Measurements from ENCODE around the gene EIF4E3.

Gene EIF4E3

DNA sequence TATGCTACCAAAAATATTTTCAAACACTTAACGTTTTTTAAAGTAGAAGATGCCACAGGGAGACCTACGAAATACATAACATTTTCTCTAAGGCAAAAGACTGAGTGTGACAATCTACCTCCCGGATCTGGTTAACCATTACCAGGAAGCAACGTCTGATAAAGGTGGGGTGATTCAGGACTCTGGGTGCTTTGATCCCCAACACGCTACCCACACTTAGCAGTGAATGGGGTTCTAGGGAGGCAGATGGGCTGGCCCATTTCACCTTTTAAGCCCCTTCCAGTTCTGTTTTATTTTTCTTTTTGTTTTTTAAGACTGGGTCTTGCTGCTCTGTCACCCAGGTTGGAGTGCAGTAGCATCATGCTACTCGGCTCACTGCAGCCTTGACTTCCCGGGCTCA, 39.5 kb downstream of the EIF4E3 start:
- no peak for DNase-seq

DNA sequence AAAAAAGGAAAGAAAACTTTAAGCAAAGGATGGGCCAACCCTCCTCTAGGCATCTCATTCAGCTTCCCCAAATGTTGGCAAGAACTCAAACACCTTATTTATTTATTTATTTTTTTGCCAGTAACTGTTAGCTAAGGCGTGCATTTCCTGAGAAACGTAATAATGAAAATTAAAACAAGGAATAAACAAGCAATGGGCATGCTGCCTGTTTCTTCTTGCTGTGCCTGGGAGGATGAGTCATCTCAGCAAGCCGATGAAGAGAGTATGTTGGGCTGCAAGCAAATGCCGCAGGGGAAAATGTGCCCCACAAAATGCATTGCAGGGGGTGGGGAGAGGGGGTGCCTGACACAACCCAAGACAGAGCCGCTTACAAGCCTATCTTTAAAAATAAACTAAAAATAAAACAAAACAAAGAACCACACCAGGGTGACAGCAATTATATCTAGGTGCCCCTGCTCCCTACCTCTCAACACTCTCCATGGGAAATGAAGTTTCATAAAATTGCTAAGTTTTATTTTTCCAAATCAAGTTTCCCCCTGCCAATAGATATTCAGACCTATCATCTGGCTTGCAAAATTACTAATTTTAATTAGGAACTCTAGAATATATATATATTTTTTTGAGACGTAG, 40.3 kb downstream of the EIF4E3 start:
- no peak for DNase-seq

DNA sequence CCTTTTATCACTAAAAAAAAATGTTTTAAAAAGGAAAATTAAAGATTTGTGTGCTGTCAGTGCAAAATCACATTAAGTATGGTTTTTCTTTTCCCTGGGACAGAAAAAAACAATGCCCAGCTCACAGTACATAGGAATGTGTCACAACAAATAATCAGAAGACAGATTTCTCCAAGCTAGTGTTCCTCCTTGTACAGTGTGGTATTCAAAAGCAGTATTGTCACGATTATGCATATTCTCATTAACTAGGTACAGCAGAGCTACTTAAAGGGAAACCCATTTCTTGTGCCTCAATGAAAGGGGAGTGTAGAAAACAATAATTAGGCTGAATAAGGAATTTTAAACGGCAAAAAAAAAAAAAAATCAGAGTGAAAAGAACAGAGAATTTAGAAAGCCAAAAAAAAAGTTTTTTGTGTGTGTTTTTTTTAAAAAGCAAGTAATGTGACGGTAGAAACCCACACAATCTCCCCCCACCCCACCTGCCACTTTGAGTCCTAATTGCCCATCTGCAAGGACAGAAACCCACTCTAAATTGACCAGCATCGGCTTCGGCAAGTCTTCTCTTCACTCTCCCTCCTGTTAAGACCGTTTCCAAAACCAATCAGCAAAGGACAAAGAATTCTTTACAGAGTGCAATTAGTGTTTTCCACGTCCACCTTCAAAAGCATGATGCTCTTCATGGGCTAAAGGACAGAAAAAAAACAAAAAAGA, 41.0 kb downstream of the EIF4E3 start:
- DNase-seq = no peak

DNA sequence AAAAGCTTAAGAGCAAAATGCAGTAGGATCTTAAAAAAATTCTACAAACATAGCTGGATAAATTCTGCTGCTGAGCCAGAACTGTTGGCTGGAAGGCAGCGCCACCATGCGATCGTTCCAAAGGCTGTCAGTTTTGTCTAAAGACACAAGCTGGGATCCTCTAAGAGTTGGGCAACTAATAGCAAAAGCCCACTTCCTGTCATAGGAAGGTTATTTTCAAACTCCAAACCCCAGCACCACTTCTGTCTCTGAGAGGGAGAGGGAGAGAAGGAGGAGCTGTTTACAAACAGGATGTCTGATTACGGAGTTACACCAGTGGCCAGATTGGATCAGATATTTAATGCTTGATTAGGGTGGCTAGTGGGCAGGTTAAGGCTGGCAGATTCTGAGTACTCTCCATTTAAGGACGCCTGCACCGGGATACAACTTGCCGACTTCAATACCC, 44.0 kb downstream of the EIF4E3 start:
- no peak for DNase-seq

DNA sequence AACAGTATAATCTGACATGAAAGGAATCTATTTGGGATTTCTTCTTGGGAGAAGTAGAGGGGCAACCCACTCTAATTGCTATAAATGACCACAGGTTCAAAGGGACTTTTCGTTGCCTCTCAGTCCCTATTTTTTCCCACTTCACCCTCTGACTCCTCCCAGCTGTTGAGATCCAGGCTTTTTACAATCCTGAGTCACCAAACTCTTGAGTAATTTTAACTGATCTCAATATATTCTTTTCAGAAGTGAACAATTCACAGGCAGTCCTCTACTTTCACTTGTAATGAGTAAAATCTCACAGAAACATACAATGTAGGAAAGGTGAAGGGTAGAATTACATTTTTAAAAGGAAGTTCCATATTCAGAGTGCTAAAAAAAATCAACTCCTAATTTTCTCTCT, 44.6 kb downstream of the EIF4E3 start:
- no peak for DNase-seq

DNA sequence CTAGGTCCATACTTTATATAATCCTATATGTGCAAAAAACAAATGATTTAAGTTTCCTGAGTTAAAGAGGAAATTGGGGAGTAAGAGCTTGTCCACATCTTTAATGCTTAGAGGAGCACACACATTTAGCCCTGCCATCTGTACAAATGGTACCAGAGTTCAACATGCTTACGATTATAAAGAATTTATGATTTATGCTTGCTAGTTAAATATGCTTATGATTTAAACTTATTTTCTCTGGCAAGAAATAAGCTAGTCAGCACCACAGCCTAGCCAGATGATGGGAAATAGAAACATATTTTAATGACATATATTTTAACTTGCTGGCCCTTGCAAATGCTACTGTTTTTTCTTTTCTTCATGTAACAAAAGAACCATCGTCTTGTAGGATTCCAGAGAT, 48.3 kb downstream of the EIF4E3 start:
- no peak for DNase-seq

DNA sequence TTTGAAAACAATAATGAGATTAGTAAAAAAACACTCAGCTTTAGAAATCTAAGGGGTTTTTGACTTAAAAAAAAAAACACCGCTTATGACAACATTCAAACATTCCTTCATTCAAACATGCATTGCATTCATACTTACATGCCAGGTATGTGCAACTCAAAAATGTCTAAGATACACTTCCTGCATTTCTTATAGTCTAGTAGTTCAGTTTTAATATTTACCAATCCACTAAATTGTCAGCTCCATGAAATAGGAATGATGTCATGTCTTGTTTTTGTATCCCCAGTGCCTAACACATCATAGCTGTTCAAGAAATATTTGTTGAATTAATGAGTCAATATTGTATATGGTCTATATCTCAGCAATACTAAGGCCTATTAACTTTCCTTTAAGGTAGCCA, 51.7 kb downstream of the EIF4E3 start:
- DNase-seq = no peak

DNA sequence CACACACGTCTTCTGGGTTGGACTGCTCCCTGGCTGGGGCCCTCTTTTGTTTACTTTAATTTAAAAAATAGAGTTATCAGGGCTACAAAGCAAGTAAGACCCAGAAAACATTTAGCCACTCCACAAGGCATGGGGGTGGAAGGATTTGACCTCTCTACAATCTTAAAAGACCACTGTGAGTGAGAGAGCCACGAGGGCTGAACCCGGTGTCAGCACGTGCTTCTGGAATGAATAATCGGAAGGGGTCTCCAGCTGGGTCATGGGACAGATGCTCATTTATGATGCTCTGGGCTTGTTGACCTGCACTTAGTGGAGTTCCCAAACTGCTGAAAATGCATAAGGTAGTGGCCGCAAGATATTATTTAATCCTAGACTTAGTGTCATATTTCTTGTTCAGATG, 52.4 kb downstream of the EIF4E3 start:
- DNase-seq = no peak

DNA sequence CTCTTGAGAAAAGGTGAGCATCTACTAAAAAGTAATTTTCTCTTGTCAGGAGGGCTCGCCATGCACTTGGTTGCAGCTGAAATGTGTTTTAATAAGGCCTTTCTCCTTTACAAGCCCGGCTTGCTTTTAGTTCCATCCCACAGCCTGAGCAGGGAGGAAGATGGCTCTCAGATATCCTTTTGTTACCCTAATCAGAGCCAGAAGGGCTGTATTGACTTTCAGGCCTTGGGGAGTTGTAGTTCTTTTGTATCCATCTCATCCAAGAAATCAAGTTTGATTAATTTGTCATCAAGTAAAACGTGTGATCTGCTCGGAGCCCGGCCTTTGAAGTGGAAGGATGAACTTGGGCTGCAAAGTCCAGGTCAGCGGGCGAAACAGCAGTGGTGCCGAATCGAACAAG, 52.9 kb downstream of the EIF4E3 start:
- no peak for DNase-seq

DNA sequence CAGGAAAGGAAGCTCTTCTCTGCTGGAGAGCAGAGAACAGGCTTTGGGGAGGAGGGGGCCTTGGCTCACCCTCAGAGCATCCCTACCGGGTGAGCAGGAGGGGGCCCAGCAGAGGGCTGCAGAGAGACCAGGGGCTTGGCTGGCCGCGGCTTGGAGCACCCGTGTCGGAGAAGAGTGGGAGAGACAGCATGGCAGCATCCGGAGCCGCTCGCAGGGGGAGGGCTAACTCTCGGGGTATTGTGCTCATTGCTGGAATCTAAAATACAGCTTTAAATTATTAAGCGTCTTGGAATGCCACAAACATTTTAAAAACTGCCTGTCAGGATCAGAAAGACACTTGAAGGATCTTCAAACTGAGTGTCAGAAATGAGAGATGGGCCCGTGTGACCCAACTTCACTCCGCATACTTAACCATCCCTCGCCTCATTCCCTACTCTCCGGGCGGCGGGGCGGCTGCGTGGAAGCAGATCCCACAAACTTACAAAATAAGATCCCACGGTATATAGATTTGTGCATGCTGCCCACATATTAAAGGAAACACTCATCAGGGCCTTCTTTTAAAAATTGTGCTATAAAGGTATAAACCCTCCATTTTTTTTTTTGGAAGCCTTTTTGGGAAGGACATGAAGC, 53.9 kb downstream of the EIF4E3 start:
- DNase-seq = no peak

DNA sequence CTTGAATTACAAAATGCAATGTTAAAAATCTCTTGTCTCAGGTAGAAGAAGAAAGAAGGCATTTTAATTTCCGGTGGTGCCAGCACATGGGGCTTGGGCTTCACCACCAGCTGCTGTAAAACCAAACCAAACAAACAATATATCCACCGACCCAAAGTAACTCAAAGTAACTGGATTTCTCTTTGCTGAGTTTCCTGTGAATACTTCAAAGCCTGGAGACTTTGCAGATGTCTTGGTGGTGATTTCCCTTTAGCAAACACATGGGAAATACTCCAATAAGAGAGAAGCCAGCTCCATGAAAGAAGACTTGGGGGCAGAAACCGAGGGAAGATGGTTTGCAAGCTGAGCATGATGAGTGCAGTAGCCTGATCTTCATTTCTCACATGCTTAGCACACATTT, 62.6 kb downstream of the EIF4E3 start:
- no peak for DNase-seq

DNA sequence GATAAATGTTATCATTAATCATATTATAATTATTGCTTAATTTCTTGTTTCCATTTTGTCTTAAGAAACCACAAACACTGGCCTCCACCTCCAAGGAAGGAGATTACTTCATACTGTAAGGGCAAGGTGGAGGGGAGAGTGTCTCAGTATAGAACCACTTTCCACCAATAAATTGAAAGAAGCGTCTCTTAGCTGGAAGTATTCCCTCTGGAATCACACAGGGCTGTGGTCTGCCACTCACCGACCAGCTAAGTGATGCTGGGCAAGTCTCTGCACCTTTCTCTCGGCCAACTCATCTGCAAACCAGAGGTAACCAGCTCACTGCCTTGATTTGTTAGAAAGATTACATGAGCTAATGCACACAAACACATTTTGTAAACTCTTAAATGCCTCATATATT, 63.1 kb downstream of the EIF4E3 start:
- DNase-seq = no peak

DNA sequence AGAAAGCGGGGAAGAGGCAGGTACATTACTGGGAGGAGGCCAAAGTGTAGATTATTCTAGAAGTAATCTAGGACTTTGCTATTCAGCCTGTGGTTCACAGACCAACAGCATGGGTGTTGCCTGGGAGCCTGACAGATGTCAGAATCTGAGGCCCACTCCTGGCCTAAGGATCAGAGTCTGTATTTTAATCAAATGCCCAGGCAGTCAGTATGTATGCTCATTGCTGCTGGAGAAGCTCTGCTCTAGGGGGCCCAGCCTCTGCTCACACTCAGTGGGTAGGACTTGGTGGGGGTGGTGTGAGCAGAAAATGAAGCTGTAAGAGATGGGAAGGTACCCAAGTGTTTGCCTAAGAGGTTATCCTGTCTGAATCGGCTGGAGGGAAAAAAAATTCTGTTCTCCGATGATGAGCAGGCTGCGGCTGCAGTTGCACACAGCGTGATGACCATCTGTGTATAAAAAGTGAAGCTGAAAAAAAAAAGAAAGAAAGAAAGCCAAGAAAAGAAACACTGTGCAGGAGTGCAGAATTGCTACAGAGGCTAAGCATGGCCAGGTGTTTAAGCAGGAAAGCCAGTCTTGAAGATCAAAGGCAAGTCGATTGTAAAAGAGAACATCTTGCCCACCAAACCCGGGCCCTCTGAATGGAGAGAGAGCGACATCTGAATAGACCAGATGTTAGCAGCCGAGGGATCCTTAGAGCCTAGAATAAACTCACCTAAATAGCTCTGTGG, 65.2 kb downstream of the EIF4E3 start:
- no peak for DNase-seq

DNA sequence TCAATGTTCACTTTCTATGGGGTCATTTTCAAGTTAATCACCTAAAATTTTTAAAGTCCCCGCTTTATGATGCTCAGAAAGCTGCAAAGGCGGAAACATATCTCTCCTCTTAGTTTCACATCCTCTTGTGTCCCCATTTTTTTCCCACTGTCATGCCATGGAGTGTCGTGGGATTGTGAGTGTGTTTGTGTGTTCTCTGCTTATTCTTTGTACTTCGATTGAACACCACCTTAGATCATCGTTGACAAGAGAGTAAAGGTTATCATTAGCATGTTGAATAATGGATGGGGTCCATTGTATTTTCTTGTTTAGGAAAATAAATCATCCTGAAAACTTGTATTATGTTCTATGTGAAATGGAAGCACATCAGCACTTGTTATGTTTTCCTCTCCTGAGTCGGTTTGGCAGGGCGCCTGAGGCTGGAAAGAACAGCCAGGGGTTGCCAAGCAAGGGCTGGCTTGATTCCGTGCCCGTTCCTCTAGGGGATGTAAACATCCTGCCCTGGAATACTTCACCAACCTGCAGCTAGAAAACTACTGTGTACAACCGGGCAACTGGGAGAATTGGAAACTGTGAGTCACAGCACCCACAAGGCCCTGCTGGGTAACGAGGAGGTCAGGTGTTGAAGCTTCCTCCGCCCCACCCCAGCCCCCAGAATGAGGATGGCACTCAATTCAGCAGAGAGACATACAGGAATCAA, 67.2 kb downstream of the EIF4E3 start:
- DNase-seq = no peak

DNA sequence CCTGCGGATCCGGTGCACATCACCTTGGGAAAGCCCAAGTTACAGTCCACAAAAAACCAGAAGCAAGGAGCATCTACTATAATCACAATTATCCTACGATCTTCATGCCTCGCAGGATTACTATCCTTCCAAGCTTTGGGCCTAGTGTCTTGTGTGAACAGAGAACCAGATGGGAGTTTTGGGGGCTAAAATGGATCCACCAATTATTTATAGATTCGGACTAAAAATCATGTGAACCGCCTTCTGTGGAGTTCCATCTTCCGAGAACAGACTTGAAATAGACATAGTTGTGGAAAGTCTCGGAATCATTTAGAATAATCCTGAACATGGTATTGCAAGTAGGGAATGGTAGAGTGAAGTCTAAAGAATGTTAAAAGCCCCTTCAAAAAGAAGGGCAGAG, 70.1 kb downstream of the EIF4E3 start:
- no peak for DNase-seq

DNA sequence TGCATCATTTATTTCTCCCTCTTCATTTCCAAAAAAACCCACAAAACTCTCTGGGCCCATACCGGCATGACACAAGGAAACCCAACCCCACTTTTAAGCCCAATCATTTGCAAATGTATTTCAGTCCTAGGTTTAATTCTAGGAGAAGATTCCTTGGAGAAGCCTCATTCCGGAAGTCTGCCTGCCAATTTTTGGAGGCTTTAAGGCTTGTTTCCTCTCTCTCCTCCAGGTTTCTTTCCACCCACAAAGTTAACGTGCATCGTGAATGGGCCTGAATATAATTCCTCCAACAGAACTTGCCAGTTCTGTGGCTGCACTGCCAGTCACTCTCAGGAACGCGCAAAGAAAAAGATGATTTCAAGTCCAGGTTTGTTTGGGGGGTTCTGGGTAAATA, 71.8 kb downstream of the EIF4E3 start:
- DNase-seq = no peak

DNA sequence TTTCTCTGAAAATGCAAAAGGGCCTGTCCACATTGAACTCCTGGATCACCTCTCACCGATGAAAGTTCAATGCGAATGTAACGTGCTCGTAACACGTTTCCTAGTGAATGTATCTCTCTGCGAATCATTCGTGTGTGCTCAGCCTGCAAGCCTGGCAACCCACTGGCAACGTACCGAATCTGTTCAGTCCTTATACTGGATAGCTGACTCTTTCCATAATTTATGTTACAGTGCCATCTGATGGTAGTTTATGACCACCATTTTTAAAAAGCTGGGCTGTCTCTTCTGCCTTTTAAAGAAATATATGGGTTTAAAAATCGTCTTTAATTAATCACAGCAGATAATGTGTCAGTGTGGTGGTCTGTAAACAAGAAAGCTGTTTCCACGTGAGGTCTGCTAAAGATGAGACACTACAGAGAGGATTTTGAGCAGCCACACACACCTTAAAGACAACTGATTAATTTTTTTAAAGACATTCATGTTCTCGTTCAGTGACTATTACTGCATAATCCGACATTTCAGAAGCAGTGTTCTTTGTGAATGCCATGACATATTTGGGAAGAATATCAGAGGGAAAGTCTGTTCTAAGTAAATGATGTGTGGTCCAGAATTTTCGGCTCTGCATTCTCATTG, 72.3 kb downstream of the EIF4E3 start:
- no peak for DNase-seq

DNA sequence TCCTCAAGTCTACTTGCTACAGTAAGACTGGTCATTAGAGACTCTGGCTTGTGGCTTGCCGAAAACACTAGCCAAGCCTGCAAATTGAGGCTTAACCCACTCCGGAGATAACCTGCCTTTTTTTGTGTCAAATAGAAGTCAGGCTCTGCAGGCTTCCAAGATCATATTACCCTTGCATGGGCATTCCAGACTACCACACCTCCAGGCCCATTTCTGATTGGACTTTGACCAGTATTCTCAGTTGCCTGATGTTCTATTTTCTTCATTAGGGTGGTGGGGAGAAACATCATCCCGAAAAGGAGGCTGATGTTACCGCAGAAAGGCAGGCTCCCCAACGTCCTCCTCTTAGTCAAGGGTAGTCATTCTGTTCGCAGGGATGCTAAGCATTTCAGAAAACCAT, 73.6 kb downstream of the EIF4E3 start:
- no peak for DNase-seq

DNA sequence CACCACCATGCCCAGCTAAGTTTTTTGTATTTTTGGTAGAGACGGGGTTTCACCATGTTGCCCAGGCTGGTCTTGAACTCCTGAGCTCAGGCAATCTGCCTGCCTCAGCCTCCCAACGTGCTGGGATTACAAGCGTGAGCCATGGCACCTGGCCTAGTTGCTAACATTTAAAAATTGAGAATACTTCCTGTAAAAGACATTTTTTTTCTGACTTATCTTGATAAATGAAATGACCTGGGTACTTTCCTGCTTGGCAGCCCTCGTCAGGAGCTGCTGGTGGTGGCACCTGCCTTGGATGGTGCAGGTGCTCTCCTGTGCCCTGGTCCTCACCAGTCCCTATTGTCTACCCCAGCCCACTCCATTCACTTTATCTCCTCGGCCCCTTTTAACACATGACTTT, 74.8 kb downstream of the EIF4E3 start:
- DNase-seq = no peak

DNA sequence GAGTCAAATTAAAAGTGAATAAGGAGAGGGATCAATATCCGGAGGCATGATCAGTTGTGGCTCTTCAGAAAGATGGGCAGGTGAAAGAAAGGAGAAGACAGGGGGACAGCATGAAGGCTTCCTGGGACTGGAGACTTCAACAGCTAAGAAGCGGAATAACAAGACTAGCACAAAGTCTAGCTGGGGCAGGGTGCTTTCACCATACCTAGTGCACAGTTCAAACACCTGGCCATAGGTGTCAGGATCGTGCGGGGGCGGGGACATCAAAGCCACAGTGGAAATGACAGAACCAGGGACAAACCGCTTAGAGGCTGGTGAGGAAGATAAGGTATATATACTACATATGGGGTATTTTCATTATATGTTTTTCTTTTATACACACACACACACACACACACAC, 75.4 kb downstream of the EIF4E3 start:
- no peak for DNase-seq

DNA sequence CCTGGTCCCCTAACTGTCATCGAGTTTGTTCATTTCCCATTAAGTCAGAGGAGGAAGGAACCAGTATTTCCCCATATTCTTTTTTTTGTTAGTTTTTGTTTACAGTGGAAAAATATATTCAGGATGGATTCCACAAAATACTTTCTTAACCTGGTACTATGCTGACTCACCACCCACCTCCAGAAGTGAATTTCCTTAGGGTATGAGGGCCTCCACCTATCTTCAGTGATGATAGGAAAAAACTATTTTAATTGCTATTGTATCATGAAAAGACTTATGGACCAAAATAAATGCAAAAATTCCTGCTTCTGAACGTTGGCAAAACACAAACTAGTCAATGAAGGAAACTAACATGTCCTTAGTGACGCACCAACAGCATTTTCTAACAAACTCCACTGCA, 77.5 kb downstream of the EIF4E3 start:
- no peak for DNase-seq

DNA sequence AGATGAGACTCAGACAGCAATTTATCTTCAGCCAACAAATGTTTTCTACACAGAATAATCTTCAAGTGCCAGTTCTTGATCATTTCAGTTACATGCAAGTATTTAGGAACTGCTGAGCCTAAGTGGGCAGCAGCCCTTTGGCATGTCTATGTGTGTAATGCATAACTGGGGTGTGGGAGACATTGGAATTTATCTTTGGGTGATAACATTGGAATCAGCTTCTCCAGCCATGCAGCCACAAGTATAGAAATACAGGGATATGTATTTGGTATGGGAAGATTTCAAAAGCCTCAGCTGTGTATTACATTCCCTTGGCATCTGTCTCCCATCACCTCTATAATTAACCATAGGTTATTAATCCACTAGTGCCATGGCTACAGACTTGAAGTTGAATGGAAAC, 78.2 kb downstream of the EIF4E3 start:
- DNase-seq = no peak

DNA sequence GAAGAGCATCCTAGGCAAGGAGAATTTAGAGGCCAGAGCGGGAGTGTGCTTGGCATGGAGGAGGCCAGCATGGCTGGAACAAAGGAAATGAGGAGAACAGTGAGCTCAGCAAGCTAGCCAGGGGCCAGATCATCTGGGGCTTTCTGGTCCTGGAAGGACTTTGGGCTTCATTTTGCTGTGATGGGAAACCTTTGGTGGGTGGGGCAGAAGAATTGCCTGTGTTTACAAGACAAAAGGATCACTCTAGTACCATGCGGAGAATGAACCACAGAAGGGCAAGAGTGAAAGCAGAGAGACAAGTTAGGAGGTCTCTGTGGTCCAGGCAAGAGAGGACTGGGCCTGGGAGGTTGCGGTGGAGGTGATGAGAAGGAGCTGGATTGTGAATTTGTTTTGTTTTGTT, 80.1 kb downstream of the EIF4E3 start:
- no peak for DNase-seq
